Gastroesophageal sphincter (tissue), 4 donors: Measurements from ENCODE around the gene DCLK2. TPM values are rescaled to one million over a fixed set of nuclear protein-coding genes. Genes with fewer than 3 reads are reported as not detected.

Experiments
- ATAC-seq: fragments of 150-250 bp; one replicate; pipeline ENCODE4 v1.9.1; 2016; ENCODE audit warnings: mild to moderate bottlenecking, moderate library complexity
- H3K27ac ChIP-seq, 4 donors: fragments of 200-600 bp; sonication (generic) in 3 of 4; 1 replicate in 3 of 4; 2 replicates in 1 of 4; pipeline ENCODE4 v1.5.1; 2016 to 2019
- H3K27me3 ChIP-seq: fragments of 200-600 bp; sonication (generic); one replicate; pipeline ENCODE4 v1.5.1; 2019
- H3K36me3 ChIP-seq, 2 donors: fragments of 200-600 bp; sonication (generic); one replicate each; pipeline ENCODE4 v1.5.1; 2019; ENCODE audit warnings: control low read depth in 1 of 2
- H3K4me1 ChIP-seq, 3 donors: fragments of 200-600 bp; sonication (generic); 1 replicate in 2 of 3; 2 replicates in 1 of 3; pipeline ENCODE4 v1.5.1; 2016 to 2019; ENCODE audit warnings: control low read depth in 2 of 3
- H3K4me3 ChIP-seq, 2 donors: fragments of 200-600 bp; sonication (generic); one replicate each; pipeline ENCODE4 v1.5.1; 2019; ENCODE audit warnings: mild to moderate bottlenecking in 1 of 2, moderate library complexity in 1 of 2
- H3K9me3 ChIP-seq, 3 donors: fragments of 200-600 bp; sonication (generic); one replicate each; pipeline ENCODE4 v1.5.1; 2017 to 2019; ENCODE audit warnings: control low read depth in 2 of 3
- CTCF ChIP-seq, 4 experiments: fragments of 200-600 bp in 2 of 4; fragments of 450-650 bp in 2 of 4; sonication (generic) in 1 of 4; IDR thresholded peaks; one replicate each; pipeline ENCODE4 v1.5.1; 2017 to 2019; ENCODE audit warnings: antibody characterized with exemption in 4 of 4, mild to moderate bottlenecking in 2 of 4, moderate library complexity in 2 of 4
- EP300 ChIP-seq: sonication (generic); formaldehyde crosslinking; IDR thresholded peaks from one replicate; pipeline ENCODE4 v1.6.1; 2017; ENCODE audit warnings: antibody characterized with exemption, mild to moderate bottlenecking
- POLR2A ChIP-seq, 2 donors: fragments of 450-650 bp; IDR thresholded peaks; one replicate each; pipeline ENCODE4 v1.6.1; 2017; ENCODE audit warnings: antibody characterized with exemption in 2 of 2, mild to moderate bottlenecking in 2 of 2, moderate library complexity in 1 of 2
- POLR2AphosphoS5 ChIP-seq: sonication (generic); formaldehyde crosslinking; IDR thresholded peaks from one replicate; pipeline ENCODE4 v1.6.1; 2017; ENCODE audit warnings: antibody characterized with exemption
- WGBS, 2 donors: methylation state at CpG; one replicate each; pipeline ENCODE4 v1.1.5; 2018; ENCODE audit warnings: low coverage in 1 of 2; 5-methylcytosine and 5-hydroxymethylcytosine counted together
- total RNA-seq, 4 donors: library from RNA; depleted of rRNA; stranded (reverse); fragments of >200 nt; gene quantifications; one replicate each; pipeline ENCODE4 v1.1.0, GENCODE V29; 2016

The DCLK2 gene
- total RNA-seq, 4 donors from 2014 or later = 17.1 to 33.0 (median 19.7) TPM

DNA sequence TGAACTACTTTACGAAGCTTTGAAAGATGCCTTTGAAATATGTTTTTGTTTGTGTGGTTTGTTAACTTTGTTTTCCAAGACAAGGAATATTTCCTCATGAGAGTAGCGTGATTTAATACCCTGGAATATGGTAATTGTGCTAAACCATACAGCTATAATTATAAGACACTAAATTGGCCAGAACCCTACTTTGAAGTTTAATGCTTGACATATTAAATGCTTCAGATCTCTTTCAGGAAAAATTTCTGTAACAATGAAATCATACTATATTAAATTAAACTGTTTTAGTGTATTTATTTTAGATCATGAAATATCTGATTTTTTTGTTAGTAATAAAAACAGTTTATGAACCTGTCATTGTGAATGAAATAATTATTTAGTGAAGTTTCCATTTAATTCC, 63.5 kb downstream of the DCLK2 start:
- ATAC-seq = no peak
- Histone ChIP-seq H3K27me3 (no peaks in the 10 kb centered on the region), H3K9me3 (peaks cover 0 to 4% (median 0%) of the 10 kb centered on the region in 3 donors), H3K4me1 (peaks cover 0 to 22% (median 0%) of the 10 kb centered on the region in 3 donors), H3K36me3 (no peaks in the 10 kb centered on the region), H3K4me3 (no peak overlapping the region), H3K27ac (peak overlapping the region; percentile 34 to 63 (median 58))
- TF ChIP-seq POLR2A (IDR thresholded peaks at IDR 0.05) (no peak), EP300 (no peak), POLR2AphosphoS5 (no peak), CTCF (IDR thresholded peaks at IDR 0.05) (no peak)
- 43 to 49% methylated on average over 2 of the region's 2 CpGs for WGBS, 2 donors

DNA sequence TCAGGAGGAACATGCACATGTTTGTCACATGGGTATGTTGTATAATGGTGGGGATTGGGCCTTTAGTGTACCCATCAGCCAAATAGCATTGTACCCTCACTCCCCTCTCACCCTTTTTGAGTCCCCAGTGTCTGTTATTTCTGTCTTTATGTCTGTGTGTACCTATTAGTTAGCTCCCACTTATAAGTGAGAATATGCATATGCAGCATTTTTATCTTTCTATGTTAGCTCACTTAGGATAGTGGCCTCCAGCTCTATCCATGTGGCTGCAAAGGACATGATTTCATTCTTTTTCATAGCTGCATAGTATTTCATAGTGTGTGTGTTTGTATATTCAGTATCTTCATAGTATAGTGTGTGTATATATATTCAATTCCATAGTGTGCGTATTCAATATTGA, 64.6 kb downstream of the DCLK2 start:
- Histone ChIP-seq H3K4me1 (peaks cover 0 to 22% (median 0%) of the 10 kb centered on the region in 3 donors), H3K4me3 (no peak overlapping the region), H3K27ac (no peak overlapping the region), H3K9me3 (peaks cover 0 to 4% (median 0%) of the 10 kb centered on the region in 3 donors), H3K36me3 (no peaks in the 10 kb centered on the region), H3K27me3 (no peaks in the 10 kb centered on the region)
- ATAC-seq = no peak
- WGBS, 2 donors = 56 to 93% methylated on average over 1 of the region's 1 CpG
- TF ChIP-seq POLR2AphosphoS5 = no peak
- no peak for TF ChIP-seq CTCF (IDR thresholded peaks at IDR 0.05)
- no peak for TF ChIP-seq POLR2A (IDR thresholded peaks at IDR 0.05)
- no peak for TF ChIP-seq EP300

DNA sequence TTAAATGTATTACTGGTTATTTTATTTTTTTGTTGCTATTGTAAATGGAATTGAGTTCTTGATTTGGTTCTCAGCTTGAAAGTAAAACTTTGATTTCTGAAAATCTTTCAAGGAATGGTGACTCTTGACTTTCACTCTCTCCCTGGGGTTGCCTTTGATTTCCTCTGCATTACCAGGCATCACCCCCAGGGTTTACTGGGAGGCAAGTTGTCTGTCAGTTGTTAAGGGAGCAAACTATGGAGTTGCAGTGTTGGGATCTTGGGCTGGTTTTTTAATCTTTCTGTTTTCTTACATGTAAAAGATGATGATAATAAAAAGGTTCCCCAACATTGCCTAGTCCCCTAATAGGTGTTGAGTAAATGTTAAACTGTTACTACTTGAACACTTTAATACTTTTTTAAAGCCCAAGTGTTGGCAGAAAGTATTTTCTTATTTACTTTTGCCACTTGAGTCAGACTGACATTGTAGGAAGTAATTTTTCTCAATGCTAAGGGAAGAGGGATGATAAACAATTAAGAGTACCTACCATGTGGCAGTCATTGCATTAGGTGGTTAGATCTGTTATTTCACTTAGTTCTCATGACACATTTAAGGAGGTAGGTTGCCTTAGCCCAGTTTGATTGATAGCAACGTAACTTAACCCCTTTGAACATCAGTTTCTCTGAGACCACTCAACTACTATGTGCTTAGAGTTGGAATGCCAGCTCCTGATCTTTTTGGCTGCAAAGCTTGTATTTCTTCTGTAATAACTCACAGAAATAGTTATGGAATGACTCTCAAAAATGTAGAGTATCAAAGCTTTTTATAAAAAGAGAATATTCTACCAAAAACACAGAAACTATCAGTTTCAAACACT, 67.1 kb downstream of the DCLK2 start:
- H3K4me1 ChIP-seq = peaks cover 5 to 34% (median 7%) of the 10 kb centered on the region in 3 donors
- ATAC-seq = no peak
- H3K4me3 ChIP-seq = no peak overlapping the region
- H3K36me3 ChIP-seq = no peaks in the 10 kb centered on the region
- WGBS, 2 donors = 78 to 100% methylated on average over 1 of the region's 1 CpG
- TF ChIP-seq CTCF (IDR thresholded peaks at IDR 0.05) (no peak), EP300 (no peak), POLR2AphosphoS5 (no peak), POLR2A (IDR thresholded peaks at IDR 0.05) (no peak)
- no peaks in the 10 kb centered on the region for H3K27me3 ChIP-seq
- peaks cover 0 to 4% (median 0%) of the 10 kb centered on the region in 3 donors for H3K9me3 ChIP-seq
- no peak overlapping the region for H3K27ac ChIP-seq

DNA sequence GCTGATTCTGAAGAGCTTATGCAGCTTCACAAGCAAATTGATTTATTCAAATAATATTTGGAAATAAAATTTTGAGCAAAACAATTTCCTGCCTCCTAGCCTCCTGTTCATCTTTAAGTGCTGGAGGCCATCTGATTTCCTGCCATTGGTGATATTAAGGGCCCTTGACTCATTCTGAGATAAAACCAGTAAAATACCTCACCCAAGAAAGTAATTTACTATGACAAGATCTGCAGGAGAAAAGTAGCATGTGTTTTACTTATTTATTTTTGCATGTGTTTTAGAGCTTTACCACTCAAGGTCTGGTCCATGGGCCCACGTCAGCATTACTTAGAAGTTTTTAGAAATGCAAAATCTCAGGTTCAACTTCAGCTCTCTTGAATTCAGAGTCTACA, 67.7 kb downstream of the DCLK2 start:
- no peak for ATAC-seq

More for the DNA sequence above, 67.7 kb downstream of the DCLK2 start:
- Histone ChIP-seq H3K27me3 (no peaks in the 10 kb centered on the region), H3K36me3 (no peaks in the 10 kb centered on the region), H3K9me3 (peaks cover 0 to 4% (median 0%) of the 10 kb centered on the region in 3 donors), H3K4me3 (no peak overlapping the region), H3K27ac (no peak overlapping the region), H3K4me1 (peaks cover 7 to 34% (median 11%) of the 10 kb centered on the region in 3 donors)
- TF ChIP-seq POLR2AphosphoS5 (no peak), CTCF (IDR thresholded peaks at IDR 0.05) (no peak), EP300 (no peak), POLR2A (IDR thresholded peaks at IDR 0.05) (no peak)
- 72 to 100% methylated on average over 1 of the region's 1 CpG for WGBS, 2 donors
